Endothelial cell of umbilical vein (primary cell): ENCODE data around the gene PDIA5. TPM values are rescaled to one million over a fixed set of nuclear protein-coding genes. Genes with fewer than 3 reads are reported as not detected.

ENCODE experiments used
- BruUV-seq: library from RNA; stranded (reverse); fragments of 400-500 nt; replicated peaks from 2 replicates; lab custom pipeline; 2021; lab: Mats Ljungman, UMichigan
- CTCF ChIA-PET: fragments of 300-600, 350-600 bp; sonication (Branson Sonifier 250); formaldehyde crosslinking; loops from one replicate; lab custom pipeline; 2021; ENCODE audit warnings: antibody characterized with exemption, inconsistent platforms; lab: Charles Lee
- POLR2A ChIA-PET: fragments of 300-600, 350-600 bp; sonication (Branson Sonifier 250); formaldehyde crosslinking; loops from one replicate; lab custom pipeline; 2021; ENCODE audit warnings: antibody characterized with exemption, inconsistent platforms; lab: Charles Lee
- DNase-seq: peaks from one replicate; pipeline ENCODE4 v3.0.0-alpha.2; 2011; ENCODE audit warnings: low read depth, low spot score
- FAIRE-seq: peaks from 2 replicates; lab custom pipeline; 2011; peaks lifted over from hg19 to GRCh38; lab: Jason Lieb, UNC
- H2AFZ ChIP-seq: 2 replicates; pipeline ENCODE4 v1.6.0; 2012; ENCODE audit warnings: low read depth, low read length, control low read depth, inconsistent platforms
- H3K27ac ChIP-seq: 2 replicates; pipeline ENCODE4 v1.5.1; 2011; ENCODE audit warnings: low read depth, mild to moderate bottlenecking, control low read depth, low read length, moderate library complexity; ENCODE audit not compliant: insufficient read depth
- H3K27me3 ChIP-seq, 2 experiments: 2 replicates each; pipeline versions ENCODE4 v1.6.0 to v1.6.1; 2011; ENCODE audit warnings: low read length in 2 of 2, mixed read lengths in 1 of 2; ENCODE audit not compliant: control insufficient read depth in 2 of 2, insufficient read depth in 2 of 2
- H3K36me3 ChIP-seq, 2 experiments: 2 replicates in 1 of 2; 3 replicates in 1 of 2; pipeline ENCODE4 v1.5.1; 2011; ENCODE audit warnings: low read length in 2 of 2, mild to moderate bottlenecking in 1 of 2, moderate library complexity in 1 of 2; ENCODE audit not compliant: control insufficient read depth in 2 of 2, insufficient read depth in 2 of 2; ENCODE audit errors: extremely low read depth in 1 of 2
- H3K4me1 ChIP-seq: 3 replicates; pipeline ENCODE4 v1.5.1; 2011; ENCODE audit warnings: mild to moderate bottlenecking, low read length; ENCODE audit not compliant: control insufficient read depth, insufficient read depth; ENCODE audit errors: extremely low read depth
- H3K4me2 ChIP-seq: 2 replicates; pipeline ENCODE4 v1.6.1; 2011; ENCODE audit warnings: low read length, control low read depth, mixed read lengths; ENCODE audit not compliant: insufficient read depth
- H3K4me3 ChIP-seq, 3 experiments: fragments of 200-600 bp in 1 of 3; sonication (generic), shearing (Covaris generic) in 1 of 3; replicated peaks in 1 of 3; 2 replicates each; pipeline ENCODE4 v1.5.1; 2011 to 2016; ENCODE audit warnings: control low read depth in 3 of 3, low read length in 3 of 3, mild to moderate bottlenecking in 2 of 3, inconsistent platforms in 1 of 3, low read depth in 1 of 3, moderate library complexity in 1 of 3; ENCODE audit not compliant: insufficient read depth in 1 of 3
- H3K79me2 ChIP-seq: 2 replicates; pipeline ENCODE4 v1.6.0; 2012; ENCODE audit warnings: low read length, inconsistent platforms; ENCODE audit not compliant: control insufficient read depth, insufficient read depth
- H3K9ac ChIP-seq: replicated peaks from 2 replicates; pipeline ENCODE3; 2011; ENCODE audit warnings: low read length, control low read depth; ENCODE audit not compliant: insufficient read depth; ENCODE audit errors: extremely low read depth
- H3K9me1 ChIP-seq: replicated peaks from 3 replicates; pipeline ENCODE4 v1.6.0; 2011; ENCODE audit warnings: mild to moderate bottlenecking, low read length; ENCODE audit not compliant: control insufficient read depth, insufficient read depth; ENCODE audit errors: extremely low read depth
- H3K9me3 ChIP-seq: replicated peaks from 2 replicates; pipeline ENCODE4 v1.5.1; 2012; ENCODE audit warnings: low read length, inconsistent platforms; ENCODE audit not compliant: control insufficient read depth, insufficient read depth
- H4K20me1 ChIP-seq: replicated peaks from 2 replicates; pipeline ENCODE3; 2011; ENCODE audit warnings: mild to moderate bottlenecking, low read length; ENCODE audit not compliant: control insufficient read depth, insufficient read depth; ENCODE audit errors: extremely low read depth
- CTCF ChIP-seq, 2 donors: IDR thresholded peaks; 1 replicate in 1 of 2; 2 replicates in 1 of 2; pipeline ENCODE4 v1.5.1; 2011; ENCODE audit warnings: low read length in 2 of 2, mild to moderate bottlenecking in 2 of 2, moderate library complexity in 2 of 2, control low read depth in 1 of 2, inconsistent platforms in 1 of 2, low read depth in 1 of 2; ENCODE audit not compliant: insufficient read depth in 1 of 2; ENCODE audit errors: extremely low read depth in 1 of 2
- EZH2 ChIP-seq: IDR thresholded peaks from 2 replicates; pipeline ENCODE4 v1.6.1; 2012; ENCODE audit warnings: borderline replicate concordance, low read depth, mild to moderate bottlenecking, moderate library complexity, low read length, inconsistent platforms; ENCODE audit not compliant: severe bottlenecking
- FOS ChIP-seq: IDR thresholded peaks from 2 replicates; pipeline ENCODE4 v1.6.1; 2011; ENCODE audit warnings: mild to moderate bottlenecking, low read length, moderate library complexity, borderline replicate concordance; ENCODE audit not compliant: insufficient read depth
- JUN ChIP-seq: IDR thresholded peaks from 2 replicates; pipeline ENCODE4 v1.6.1; 2011; ENCODE audit warnings: borderline replicate concordance, low read depth; ENCODE audit not compliant: insufficient read length, insufficient read depth
- MAX ChIP-seq: IDR thresholded peaks from 2 replicates; pipeline ENCODE4 v1.6.1; 2011; ENCODE audit not compliant: insufficient read depth, insufficient read length
- MYC ChIP-seq: IDR thresholded peaks from one replicate; pipeline ENCODE4 v1.6.1; 2011; ENCODE audit warnings: mild to moderate bottlenecking, low read depth, low read length
- POLR2AphosphoS5 ChIP-seq: IDR thresholded peaks from 2 replicates; pipeline ENCODE4 v1.6.1; 2012; ENCODE audit warnings: low read depth, mild to moderate bottlenecking, control low read depth, low read length, moderate library complexity; ENCODE audit not compliant: insufficient read depth
- dilution Hi-C: fragments of 300-500 bp; cut with MboI; formaldehyde crosslinking; loops from one replicate; pipeline ENCODE4 v1.15.0; 2019; ENCODE audit warnings: low sequenced_read_pairs; ENCODE audit not compliant: extremely low pct_ligation_motif_present
- intact Hi-C: fragments of 100-400 bp; cut with micrococcal nuclease; formaldehyde crosslinking; loops from one replicate; pipeline ENCODE4 v1.10.0; 2022
- polyA plus RNA-seq, 4 experiments: library from polyadenylated mRNA; depleted of rRNA in 3 of 4; stranded (reverse) in 3 of 4; unstranded in 1 of 4; fragments of >200 nt; gene quantifications; 2 replicates each; pipeline versions ENCODE4 v1.2.1 to v1.2.3, GENCODE V29; 2011 to 2012; ENCODE audit warnings: missing spikeins in 1 of 4
- total RNA-seq: library from RNA; stranded (reverse); gene quantifications from 2 replicates; pipeline ENCODE4 v1.2.3, GENCODE V29; 2021

The PDIA5 gene
- total and polyA plus RNA-seq, 2 donors (not counting 3 experiments of a cell fraction or from before 2014, with no cell fraction given) = 55.7 to 85.6 TPM

- CTCF ChIA-PET = interaction anchor here (2.5 to 3.5 kb wide), 2 partner anchors 10 to 14 kb away, joined by 7 to 20 read pairs; partner anchors contain the start of gene PDIA5
These were observed 14.2 kb downstream of the PDIA5 start for GRCh38 chr3:123080864-123081562.

GRCh38 chr3:123081718-123082369, 15.0 kb downstream of the PDIA5 start:
- Histone ChIP-seq H4K20me1 (no peaks in the 10 kb centered on the region), H3K9me3 (no peaks in the 10 kb centered on the region), H3K4me1 (peaks cover 73% of the 10 kb centered on the region), H3K9ac (no peak overlapping the region), H3K36me3 (no peaks in the 10 kb centered on the region), H3K79me2 (peaks cover 85% of the 10 kb centered on the region), H3K27ac (peak overlapping the region; percentile 60), H3K27me3 (no peaks in the 10 kb centered on the region), H3K4me2 (peak overlapping the region; percentile 1), H2AFZ (no peak overlapping the region), H3K4me3 (no peak overlapping the region), H3K9me1 (no peaks in the 10 kb centered on the region)
- BruUV-seq = no TSS peak
- DNase-seq = peak; percentile 38
- FAIRE-seq = peak; percentile 57
- ChIA-PET POLR2A (interaction anchor here (2.4 kb wide), 1 partner anchor 15 kb away, joined by 10 read pairs; the partner anchor contains the start of gene PDIA5), CTCF (interaction anchor here (2.5 to 3.5 kb wide), 2 partner anchors 11 to 15 kb away, joined by 7 to 20 read pairs; partner anchors contain the start of gene PDIA5)
- TF ChIP-seq MAX = no peak
- TF ChIP-seq JUN = no peak
- no peak for TF ChIP-seq MYC
- no peak for TF ChIP-seq CTCF (IDR thresholded peaks at IDR 0.05; ENCODE audit: extremely low read depth in 1 of 2, insufficient read depth in 1 of 2, low read depth in 1 of 2, low read length in 2 of 2)
- no peak for TF ChIP-seq POLR2AphosphoS5
- TF ChIP-seq FOS = no peak
- intact Hi-C loops = loop anchor here (2.0 to 10.0 kb wide), 4 partner anchors 15 to 503 kb away; partner anchors contain the start of genes HACD2, HSPBAP1, PDIA5 and SLC49A4
- dilution Hi-C loops = no loop called here

More at GRCh38 chr3:123080864-123081562, 14.2 kb downstream of the PDIA5 start:
- Histone ChIP-seq H3K9ac (no peak overlapping the region), H3K4me1 (peaks cover 81% of the 10 kb centered on the region), H3K4me2 (no peak overlapping the region), H3K9me3 (no peaks in the 10 kb centered on the region), H3K79me2 (peaks cover 85% of the 10 kb centered on the region), H3K27me3 (no peaks in the 10 kb centered on the region), H3K4me3 (no peak overlapping the region), H3K9me1 (no peaks in the 10 kb centered on the region), H4K20me1 (no peaks in the 10 kb centered on the region), H3K36me3 (no peaks in the 10 kb centered on the region), H2AFZ (no peak overlapping the region), H3K27ac (peak overlapping the region; percentile 8)
- FAIRE-seq = no peak
- peak; percentile 38 for DNase-seq
- dilution Hi-C loops (no loop called here), intact Hi-C loops (loop anchor here (10.0 kb wide), 2 partner anchors 286 to 504 kb away; partner anchors contain the start of genes HACD2, HSPBAP1 and SLC49A4)
- POLR2A ChIA-PET = interaction anchor here (2.4 kb wide), 1 partner anchor 14 kb away, joined by 10 read pairs; the partner anchor contains the start of gene PDIA5
- TF ChIP-seq EZH2 (no peak), POLR2AphosphoS5 (no peak)
- BruUV-seq = no TSS peak
